Muscle layer of colon (tissue), 2 donors: ENCODE measurements around the gene SHROOM1.

Source experiments
- H3K27ac ChIP-seq: one replicate; pipeline ENCODE4 v1.7.0; 2013; ENCODE audit warnings: low read depth, mild to moderate bottlenecking, low read length, moderate library complexity
- H3K27me3 ChIP-seq, 2 donors: one replicate each; pipeline ENCODE4 v1.7.0; 2013; ENCODE audit warnings: low read length in 2 of 2, mild to moderate bottlenecking in 2 of 2; ENCODE audit not compliant: insufficient read depth in 2 of 2, control insufficient read depth in 1 of 2
- H3K36me3 ChIP-seq: one replicate; pipeline ENCODE4 v1.7.0; 2013; ENCODE audit warnings: mild to moderate bottlenecking, low read length; ENCODE audit not compliant: insufficient read depth
- H3K4me1 ChIP-seq: one replicate; pipeline ENCODE4 v1.7.0; 2013; ENCODE audit warnings: mild to moderate bottlenecking, low read length; ENCODE audit not compliant: insufficient read depth
- H3K4me3 ChIP-seq, 2 donors: one replicate each; pipeline ENCODE4 v1.7.0; 2013; ENCODE audit warnings: low read length in 2 of 2, low read depth in 1 of 2, mild to moderate bottlenecking in 1 of 2, moderate library complexity in 1 of 2
- H3K9ac ChIP-seq: one replicate; pipeline ENCODE4 v1.7.0; 2013; ENCODE audit warnings: low read length
- H3K9me3 ChIP-seq: one replicate; pipeline ENCODE4 v1.7.0; 2013; ENCODE audit warnings: mild to moderate bottlenecking, low read length
- donor health status: abdominal sarcoma.
- donor health status: Adenocarcinoma of cecum.

The SHROOM1 gene

GRCh38 chr5:132802044-132802684, 28.3 kb downstream of the SHROOM1 start:
- Histone ChIP-seq H3K27me3 (no peaks in the 10 kb centered on the region), H3K4me3 (no peak overlapping the region), H3K36me3 (no peaks in the 10 kb centered on the region), H3K9me3 (no peaks in the 10 kb centered on the region), H3K27ac (no peak overlapping the region), H3K9ac (no peak overlapping the region), H3K4me1 (no peaks in the 10 kb centered on the region)

- no peaks in the 10 kb centered on the region for H3K9me3 ChIP-seq
- no peaks in the 10 kb centered on the region for H3K27me3 ChIP-seq
- H3K9ac ChIP-seq = no peak overlapping the region
- no peak overlapping the region for H3K4me3 ChIP-seq
- no peak overlapping the region for H3K27ac ChIP-seq
- H3K4me1 ChIP-seq = no peaks in the 10 kb centered on the region
- H3K36me3 ChIP-seq = no peaks in the 10 kb centered on the region
Observed at GRCh38 chr5:132800545-132800944, 29.9 kb downstream of the SHROOM1 start.

- Histone ChIP-seq H3K27ac (no peak overlapping the region), H3K4me1 (no peaks in the 10 kb centered on the region), H3K27me3 (no peaks in the 10 kb centered on the region), H3K9ac (no peak overlapping the region), H3K4me3 (no peak overlapping the region), H3K9me3 (no peaks in the 10 kb centered on the region), H3K36me3 (no peaks in the 10 kb centered on the region)
Observed at GRCh38 chr5:132799392-132799791, 31.1 kb downstream of the SHROOM1 start.

- H3K4me3 ChIP-seq = no peak overlapping the region
- no peak overlapping the region for H3K9ac ChIP-seq
- no peak overlapping the region for H3K27ac ChIP-seq
Observed at GRCh38 chr5:132797651-132798050, 32.8 kb downstream of the SHROOM1 start.

GRCh38 chr5:132791026-132791425, 39.4 kb downstream of the SHROOM1 start:
- H3K27ac ChIP-seq = no peak overlapping the region
- H3K4me3 ChIP-seq = no peak overlapping the region
- no peaks in the 10 kb centered on the region for H3K4me1 ChIP-seq
- no peaks in the 10 kb centered on the region for H3K27me3 ChIP-seq
- H3K36me3 ChIP-seq = no peaks in the 10 kb centered on the region
- no peaks in the 10 kb centered on the region for H3K9me3 ChIP-seq
- H3K9ac ChIP-seq = no peak overlapping the region

More at GRCh38 chr5:132797651-132798050, 32.8 kb downstream of the SHROOM1 start:
- no peaks in the 10 kb centered on the region for H3K27me3 ChIP-seq
- H3K4me1 ChIP-seq = no peaks in the 10 kb centered on the region
- H3K9me3 ChIP-seq = no peaks in the 10 kb centered on the region
- no peaks in the 10 kb centered on the region for H3K36me3 ChIP-seq

- no peaks in the 10 kb centered on the region for H3K36me3 ChIP-seq
- no peak overlapping the region for H3K27ac ChIP-seq
- H3K9ac ChIP-seq = no peak overlapping the region
- H3K4me3 ChIP-seq = no peak overlapping the region
- no peaks in the 10 kb centered on the region for H3K27me3 ChIP-seq
- no peaks in the 10 kb centered on the region for H3K9me3 ChIP-seq
- H3K4me1 ChIP-seq = no peaks in the 10 kb centered on the region
Observed at GRCh38 chr5:132790201-132790865, 40.1 kb downstream of the SHROOM1 start.

- Histone ChIP-seq H3K27me3 (no peaks in the 10 kb centered on the region), H3K4me3 (no peak overlapping the region), H3K9ac (no peak overlapping the region), H3K36me3 (no peaks in the 10 kb centered on the region), H3K4me1 (no peaks in the 10 kb centered on the region), H3K9me3 (no peaks in the 10 kb centered on the region), H3K27ac (no peak overlapping the region)
Observed at GRCh38 chr5:132788990-132789886, 41.2 kb downstream of the SHROOM1 start.

- Histone ChIP-seq H3K36me3 (no peaks in the 10 kb centered on the region), H3K4me1 (no peaks in the 10 kb centered on the region), H3K9ac (no peak overlapping the region), H3K9me3 (no peaks in the 10 kb centered on the region), H3K27ac (no peak overlapping the region), H3K4me3 (no peak overlapping the region), H3K27me3 (no peaks in the 10 kb centered on the region)
Observed at GRCh38 chr5:132788508-132788907, 41.9 kb downstream of the SHROOM1 start.

GRCh38 chr5:132787076-132787475, 43.4 kb downstream of the SHROOM1 start:
- H3K9ac ChIP-seq = no peak overlapping the region
- H3K27me3 ChIP-seq = no peaks in the 10 kb centered on the region
- no peaks in the 10 kb centered on the region for H3K36me3 ChIP-seq

GRCh38 chr5:132785864-132786263, 44.6 kb downstream of the SHROOM1 start:
- Histone ChIP-seq H3K4me1 (no peaks in the 10 kb centered on the region), H3K9me3 (no peaks in the 10 kb centered on the region), H3K27me3 (no peaks in the 10 kb centered on the region), H3K4me3 (no peak overlapping the region), H3K27ac (no peak overlapping the region), H3K9ac (no peak overlapping the region), H3K36me3 (no peaks in the 10 kb centered on the region)

More at GRCh38 chr5:132787076-132787475, 43.4 kb downstream of the SHROOM1 start:
- no peaks in the 10 kb centered on the region for H3K4me1 ChIP-seq
- no peak overlapping the region for H3K27ac ChIP-seq
- no peak overlapping the region for H3K4me3 ChIP-seq
- H3K9me3 ChIP-seq = no peaks in the 10 kb centered on the region

GRCh38 chr5:132785365-132785764, 45.1 kb downstream of the SHROOM1 start:
- H3K9me3 ChIP-seq = no peaks in the 10 kb centered on the region
- no peak overlapping the region for H3K4me3 ChIP-seq
- H3K4me1 ChIP-seq = no peaks in the 10 kb centered on the region
- no peaks in the 10 kb centered on the region for H3K36me3 ChIP-seq
- H3K27ac ChIP-seq = no peak overlapping the region
- no peak overlapping the region for H3K9ac ChIP-seq
- H3K27me3 ChIP-seq = no peaks in the 10 kb centered on the region
